GM18502 (cell line): ENCODE measurements around the gene RNF149.
"Not testable (repeated sequence)": the region's sequence is repeated elsewhere in the genome, so short reads cannot be mapped to it uniquely, and the experiment has no call there.

ENCODE experiments used
- ATAC-seq: cut with Tn5 transposase; IDR thresholded peaks from one replicate; pipeline ENCODE4 v1.9.1; 2021; ENCODE audit warnings: mild to moderate bottlenecking; ENCODE audit not compliant: unreplicated experiment, poor library complexity

RNF149 gene

GRCh38 chr2:101264360-101264939 lies 44.1 kb downstream of the RNF149 start:
- ATAC-seq, result no peak

DNA sequence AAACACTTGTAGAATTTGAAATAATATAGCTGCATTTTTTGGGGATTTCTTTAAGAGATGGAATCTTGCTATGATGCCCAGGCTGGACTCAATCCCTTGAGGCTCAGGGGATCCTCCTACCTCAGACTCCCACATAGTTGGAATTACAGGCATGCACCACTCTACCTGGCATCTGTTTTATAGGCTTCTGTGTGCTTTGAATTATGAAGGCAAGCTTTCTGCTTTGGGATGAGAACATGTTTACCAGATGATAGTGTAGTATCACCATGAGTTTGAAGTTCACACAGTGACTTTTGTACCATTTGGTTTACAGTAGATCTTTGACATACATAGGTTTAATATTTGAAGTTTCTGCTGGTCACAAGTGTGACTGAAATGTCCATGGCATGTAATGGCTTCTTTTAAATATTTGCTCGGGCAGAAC lies 45.1 kb downstream of the RNF149 start:
- no peak for ATAC-seq

- no peak for ATAC-seq
These were observed 46.4 kb downstream of the RNF149 start for GRCh38 chr2:101262142-101262541.

GRCh38 chr2:101258804-101259203 lies 49.7 kb downstream of the RNF149 start:
- no peak for ATAC-seq

GRCh38 chr2:101256316-101256715 lies 52.2 kb downstream of the RNF149 start:
- no peak for ATAC-seq

DNA sequence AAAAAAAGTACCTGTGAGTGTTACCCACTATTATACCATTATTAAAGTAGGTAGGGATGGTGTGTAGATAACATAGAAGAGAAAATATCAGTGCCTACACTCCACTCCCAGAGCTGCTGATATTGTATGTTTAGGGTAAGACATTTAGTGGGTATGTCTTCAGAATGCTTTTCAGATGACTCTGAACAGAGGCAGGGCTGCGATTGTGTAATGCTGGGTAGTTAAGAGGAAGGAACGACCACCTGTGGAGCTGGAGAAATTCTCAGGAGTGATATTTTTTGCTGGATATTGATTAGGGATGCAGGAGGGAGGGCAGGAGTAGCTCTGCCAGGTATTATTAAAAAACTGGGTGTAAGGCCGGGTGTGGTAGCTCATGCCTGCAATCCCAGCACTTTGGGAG lies 53.0 kb downstream of the RNF149 start:
- ATAC-seq, result no peak

DNA sequence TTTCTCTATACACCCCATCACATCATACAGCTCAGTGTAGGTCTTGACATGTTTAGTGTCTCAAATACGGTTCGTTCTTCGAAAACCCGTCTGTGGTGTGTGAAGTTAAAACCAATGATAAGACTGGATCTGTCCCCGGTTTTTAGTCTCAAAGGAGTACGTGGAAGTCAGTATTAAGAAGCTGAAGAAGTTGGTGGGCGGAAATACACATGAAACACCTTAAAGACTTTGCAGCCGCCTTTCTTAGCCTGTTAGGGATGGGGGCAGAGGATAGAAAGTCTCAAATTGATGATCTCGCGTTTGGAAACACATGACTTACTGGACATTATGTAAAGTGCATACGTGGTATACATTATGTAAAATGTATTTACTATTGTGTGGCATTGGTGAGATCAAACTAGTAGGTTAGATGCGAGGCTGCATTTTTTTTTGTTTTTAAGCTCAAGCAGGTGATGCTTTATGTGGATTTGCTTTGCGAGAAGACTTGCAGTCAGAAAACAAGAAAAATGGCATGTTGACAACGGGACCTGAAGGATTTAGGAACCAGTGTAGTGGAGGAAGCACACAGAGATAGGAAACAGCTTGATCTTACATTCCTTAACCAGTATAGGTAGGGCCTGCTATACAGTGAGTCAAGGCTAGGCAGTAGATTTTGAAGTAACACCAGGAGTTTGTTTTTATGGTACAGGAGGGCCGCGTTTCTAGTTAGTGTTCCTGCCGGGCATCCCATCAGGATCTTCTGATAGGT lies 54.6 kb downstream of the RNF149 start:
- no peak for ATAC-seq

- peak; percentile 62 for ATAC-seq
These were observed 55.3 kb downstream of the RNF149 start for GRCh38 chr2:101253013-101253702.

DNA sequence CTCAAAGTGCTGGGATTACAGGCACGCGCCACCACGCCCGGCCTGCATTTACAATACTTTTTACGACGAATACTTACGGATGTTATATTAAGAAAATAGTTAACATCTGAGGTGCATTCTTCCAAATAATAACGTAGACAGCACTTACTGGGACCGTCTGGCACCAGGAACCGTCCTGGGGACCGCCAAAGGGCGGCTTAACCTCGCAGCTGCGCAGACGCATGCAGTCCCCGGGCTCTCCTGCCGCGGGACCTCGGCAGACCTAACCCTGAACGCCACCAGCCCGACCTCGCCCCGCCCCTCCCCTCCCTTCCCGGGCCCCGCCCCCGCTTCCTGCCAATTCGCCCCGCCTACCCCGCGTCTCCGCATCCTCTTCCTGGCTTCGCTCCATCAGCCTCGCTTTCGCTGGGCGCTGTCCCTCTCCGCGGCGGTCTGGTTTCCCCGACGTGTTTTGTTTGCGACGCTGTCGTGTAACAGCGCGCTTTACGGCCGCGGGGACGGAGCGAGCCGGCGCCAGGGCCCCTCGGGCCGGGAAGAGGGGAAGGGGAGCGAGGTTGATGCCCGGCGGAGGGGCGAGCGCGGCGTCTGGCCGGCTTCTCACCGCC lies 56.0 kb downstream of the RNF149 start, which contains the start of gene CNOT11:
Gene CNOT11, plus strand, starts transcription at position 479 of the 605 bp plus-strand sequence. Its CDS starts 79 bp downstream, at position 558.
- peak; percentile 89 for ATAC-seq

GRCh38 chr2:101251844-101252407 lies 56.6 kb downstream of the RNF149 start:
- ATAC-seq, result peak; percentile 60

GRCh38 chr2:101251246-101251781 lies 57.2 kb downstream of the RNF149 start:
- ATAC-seq, result not testable (repeated sequence)

DNA sequence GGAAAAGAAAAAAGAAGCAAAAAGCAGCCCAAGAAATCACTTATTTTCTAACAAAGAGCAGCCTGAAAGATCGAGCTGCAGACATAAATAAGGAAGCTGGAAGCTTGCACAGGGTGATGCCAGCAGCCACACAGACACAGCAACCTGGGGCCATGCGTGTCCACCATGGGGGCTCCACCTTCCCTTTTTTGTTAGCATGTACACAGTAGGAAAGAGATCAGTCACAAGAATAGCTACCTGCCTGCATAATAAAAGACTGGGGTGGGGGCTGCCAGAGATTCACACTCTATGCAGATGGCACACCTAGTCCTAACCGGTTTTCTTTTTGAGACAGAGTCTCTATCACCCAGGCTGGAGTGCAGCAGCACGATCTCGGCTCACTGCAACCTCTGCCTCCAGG lies 58.7 kb downstream of the RNF149 start:
- ATAC-seq, result no peak

- ATAC-seq, result not testable (repeated sequence)
These were observed 59.7 kb downstream of the RNF149 start for GRCh38 chr2:101248756-101249155.

- ATAC-seq, result not testable (repeated sequence)
These were observed 63.0 kb downstream of the RNF149 start for GRCh38 chr2:101245468-101245867.

DNA sequence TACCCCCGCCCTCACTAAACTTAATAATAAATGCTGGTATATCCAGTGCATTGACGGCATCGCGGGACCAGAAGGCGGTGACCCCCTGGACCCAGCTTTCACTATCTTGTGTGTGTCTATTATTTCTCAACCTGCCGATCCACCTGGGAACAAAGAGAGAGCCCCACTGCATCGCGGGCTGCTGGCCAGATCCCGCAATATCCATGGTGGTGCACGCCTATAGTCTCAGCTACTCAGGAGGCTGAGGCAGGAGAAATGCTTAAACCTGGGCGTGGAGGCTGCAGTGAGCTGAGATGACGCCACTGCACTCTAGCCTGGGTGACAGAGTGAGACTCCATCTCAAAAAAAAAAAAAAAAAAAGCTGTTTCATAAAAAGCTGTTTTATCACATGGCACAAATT lies 63.6 kb downstream of the RNF149 start:
- ATAC-seq, result not testable (repeated sequence)

DNA sequence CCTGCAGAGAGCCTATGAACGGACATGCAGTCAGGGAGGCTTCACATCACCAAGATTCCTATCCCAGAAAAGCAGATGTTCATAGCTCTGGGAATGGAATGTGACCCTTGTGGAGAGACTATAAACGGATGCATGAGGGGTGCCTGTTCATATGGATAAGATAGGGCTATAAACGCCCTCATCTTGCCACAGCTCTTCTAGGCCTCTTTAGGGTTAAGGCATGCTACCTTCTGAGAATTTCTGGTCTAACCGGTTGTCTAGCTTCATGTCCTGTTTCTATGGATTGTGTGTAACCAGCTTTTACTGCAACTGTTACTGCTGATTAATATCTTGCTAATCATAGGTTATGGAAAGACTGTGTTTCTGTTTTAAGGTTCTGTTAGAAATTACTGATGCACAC lies 64.1 kb downstream of the RNF149 start:
- ATAC-seq, result not testable (repeated sequence)

DNA sequence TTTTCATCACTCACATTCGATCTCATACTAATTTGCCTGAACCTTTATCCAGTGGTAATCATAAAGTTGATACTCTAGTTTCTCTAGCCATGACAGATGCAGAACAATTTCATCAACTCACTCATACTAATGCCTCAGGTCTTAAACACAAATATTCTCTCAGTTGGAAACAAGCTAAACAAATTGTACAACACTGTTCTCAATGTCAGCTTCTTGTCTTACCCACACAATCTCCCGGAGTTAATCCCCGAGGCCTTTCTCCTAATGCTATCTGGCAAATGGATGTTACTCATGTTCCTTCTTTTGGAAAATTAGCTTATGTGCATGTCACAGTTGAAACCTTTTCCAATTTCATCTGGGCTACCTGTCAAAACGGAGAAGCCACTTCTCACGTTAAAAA lies 67.3 kb downstream of the RNF149 start:
- ATAC-seq, result no peak

DNA sequence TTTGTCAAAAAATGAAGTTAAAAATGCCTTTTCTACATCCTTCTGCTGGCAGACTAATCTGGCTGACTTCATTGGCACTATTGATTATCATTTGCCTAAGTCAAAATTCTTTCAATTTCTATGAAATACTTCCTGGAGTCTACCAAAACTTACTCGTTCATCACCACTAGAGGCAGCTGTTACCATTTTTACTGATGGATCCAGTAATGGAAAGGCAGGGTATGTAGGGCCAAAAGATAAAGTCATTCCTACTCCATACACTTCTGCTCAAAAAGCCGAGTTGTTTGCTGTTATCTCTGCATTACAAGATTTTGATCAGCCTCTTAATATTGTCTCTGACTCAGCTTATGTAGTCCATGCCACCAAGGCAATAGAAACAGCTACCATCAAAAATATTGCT lies 67.8 kb downstream of the RNF149 start:
- not testable (repeated sequence) for ATAC-seq

DNA sequence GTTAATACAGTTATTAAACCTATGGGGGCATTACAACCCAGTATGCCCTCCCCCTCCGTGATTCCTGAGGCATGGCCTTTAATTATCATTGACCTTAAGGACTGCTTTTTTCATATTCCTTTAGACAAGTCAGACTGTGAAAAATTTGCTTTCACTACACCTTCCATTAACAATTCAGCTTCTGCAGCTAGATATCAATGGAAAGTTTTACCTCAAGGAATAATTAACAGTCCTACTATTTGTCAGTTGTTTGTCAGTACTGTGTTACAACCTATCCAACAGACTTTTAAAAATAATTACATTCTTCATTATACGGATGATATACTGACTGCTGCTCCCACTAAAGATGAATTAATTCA lies 68.8 kb downstream of the RNF149 start:
- ATAC-seq, result not testable (repeated sequence)
